Posterior cingulate gyrus (tissue), 11 donors: Measurements from ENCODE around the gene NPC2.
"Not testable (repeated sequence)": the region's sequence is repeated elsewhere in the genome, so short reads cannot be mapped to it uniquely, and the experiment has no call there.

Experiments
- DNase-seq, 10 donors: peaks; one replicate each; pipeline versions ENCODE4 v3.0.0 to v3.0.0-alpha.2; 2020 to 2021; ENCODE audit warnings: mixed read lengths in 3 of 10
- intact Hi-C: fragments of 100-400 bp; cut with DNase I; formaldehyde crosslinking; loops from one replicate; pipeline ENCODE4 v1.15.1; 2023

The NPC2 gene

DNA sequence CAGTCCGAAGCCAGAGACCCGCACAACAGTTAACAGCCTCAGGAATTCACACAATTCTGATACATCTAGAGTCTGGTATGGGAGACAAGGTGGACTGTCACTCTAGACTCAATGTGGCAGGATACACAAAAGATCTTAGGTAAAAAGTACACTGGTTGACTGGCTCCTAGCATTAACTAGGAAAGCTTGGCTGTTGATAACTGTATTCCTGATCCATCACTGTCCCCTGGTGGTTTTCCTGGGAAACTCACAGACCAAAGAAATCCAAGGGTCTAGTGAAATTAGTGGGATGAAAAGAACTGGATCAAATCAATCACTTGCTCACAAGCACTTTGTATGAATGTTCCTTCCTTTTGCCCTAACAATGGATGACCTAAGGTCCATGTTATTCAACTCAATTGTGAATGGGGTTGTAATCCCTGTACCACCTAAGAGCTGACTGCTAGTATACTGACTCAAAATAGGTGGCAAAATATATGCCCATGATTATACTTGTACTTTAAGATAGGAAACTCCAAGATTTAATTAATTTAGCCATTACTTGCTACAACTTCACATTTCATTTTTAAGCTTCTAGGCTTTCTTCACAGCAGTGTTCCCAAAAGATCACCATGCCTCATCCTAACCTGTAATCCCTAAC is 14.0 kb downstream of the NPC2 start:
- intact Hi-C loops: loop anchor here (1.0 kb wide), 1 partner anchor 117 kb away; no protein-coding TSS in a partner anchor
- DNase-seq: no peak

DNA sequence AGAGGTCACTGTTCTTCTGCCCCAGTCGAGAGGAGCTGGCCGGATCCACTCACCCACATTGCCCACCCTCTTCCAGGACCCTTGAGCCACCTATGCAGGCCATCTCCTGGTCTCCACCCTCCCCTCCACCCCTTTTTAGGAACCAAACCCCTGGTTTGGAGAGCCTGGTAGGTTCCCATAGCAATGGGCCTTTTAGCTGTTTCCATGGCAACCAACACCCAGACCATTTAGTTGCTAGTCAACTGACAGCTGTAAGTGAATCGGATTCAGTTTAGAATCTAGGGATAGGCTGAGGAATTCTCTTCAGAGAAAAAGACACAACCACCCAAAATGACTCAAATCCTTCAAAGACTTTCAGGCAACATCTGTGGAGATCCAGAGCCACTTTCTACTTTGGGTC is 16.5 kb downstream of the NPC2 start:
- intact Hi-C loops: no loop called here

DNA sequence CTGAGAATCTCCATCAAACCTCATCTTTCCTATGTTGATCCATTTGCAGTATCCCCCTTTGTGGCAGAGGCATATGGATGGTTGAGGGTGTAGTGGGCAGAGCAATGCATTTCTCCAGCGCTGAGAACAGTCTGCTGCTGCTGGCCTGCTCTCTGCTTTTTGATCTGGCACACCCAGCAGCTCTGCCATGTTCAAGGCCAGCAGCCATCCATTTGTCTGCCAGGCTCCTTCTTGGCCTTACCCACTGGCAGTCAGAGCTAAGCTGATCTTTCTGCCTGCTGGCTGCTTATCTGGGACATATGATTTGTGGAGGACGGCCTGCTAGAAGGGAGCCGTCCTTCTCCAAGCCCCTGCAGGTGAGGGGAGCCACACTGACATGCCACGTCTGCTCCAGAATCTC is 17.0 kb downstream of the NPC2 start:
- DNase-seq: no peak
- intact Hi-C loops: no loop called here

More for the DNA sequence above, 16.5 kb downstream of the NPC2 start:
- no peak for DNase-seq

DNA sequence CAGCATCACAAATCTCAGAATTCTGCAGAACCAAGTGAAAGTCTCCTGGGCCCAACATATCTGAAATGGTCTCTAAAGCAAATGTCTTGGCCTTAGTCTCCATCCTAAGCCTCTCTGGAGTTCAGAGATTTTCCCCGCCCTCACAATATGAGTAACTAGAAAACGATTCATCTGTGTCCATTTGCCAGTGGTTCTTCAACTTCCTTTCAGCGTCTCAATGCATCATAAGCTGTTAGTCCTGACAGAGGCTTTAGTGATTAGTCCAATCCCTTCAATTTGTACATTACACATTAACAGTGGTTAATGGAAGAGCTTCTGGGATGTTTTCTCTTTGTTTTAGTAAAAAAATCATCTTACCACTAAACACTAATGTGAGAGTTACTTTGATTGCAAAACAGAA is 17.4 kb downstream of the NPC2 start:
- intact Hi-C loops: no loop called here
- DNase-seq: no peak

DNA sequence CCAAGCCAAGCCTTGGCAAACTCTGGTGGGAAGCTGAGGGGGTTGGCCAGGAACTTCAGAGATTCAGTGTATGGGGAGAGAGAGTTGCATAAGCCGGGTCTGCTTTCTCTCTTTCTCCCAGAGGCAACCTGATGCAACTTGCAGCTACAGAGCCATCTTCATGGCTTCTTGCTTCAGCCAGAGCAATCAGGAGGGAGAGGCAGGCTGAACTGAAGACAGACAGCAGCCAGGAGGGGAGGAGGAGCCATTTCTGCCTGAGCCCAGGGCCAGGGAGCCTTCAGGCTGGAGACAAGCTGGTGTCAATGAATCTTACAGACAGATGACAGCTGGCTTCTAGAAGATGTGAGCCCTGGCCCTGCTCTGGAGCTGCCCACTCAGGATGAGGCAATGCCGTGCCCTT is 18.7 kb downstream of the NPC2 start:
- DNase-seq: no peak
- intact Hi-C loops: no loop called here

DNA sequence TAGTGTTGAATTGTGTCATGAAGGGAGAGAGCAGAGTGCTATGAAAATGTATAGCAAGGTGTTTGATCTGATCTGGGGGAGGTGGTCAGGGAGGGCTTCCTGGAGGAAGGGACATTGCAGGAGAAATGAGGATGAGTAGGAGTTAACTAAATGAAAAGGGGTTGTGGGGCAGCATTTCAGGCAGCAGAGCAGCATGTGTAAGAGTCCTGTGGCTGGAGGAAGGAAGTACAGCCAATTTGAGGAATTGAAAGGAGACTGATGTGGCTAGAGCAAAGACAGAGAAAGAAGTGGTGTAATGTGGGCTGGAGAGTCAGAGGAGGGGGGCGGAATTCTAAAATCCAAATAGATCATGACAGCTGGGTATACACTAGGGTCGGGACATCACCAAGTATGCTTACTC is 20.5 kb downstream of the NPC2 start:
- intact Hi-C loops: no loop called here
- DNase-seq: no peak

DNA sequence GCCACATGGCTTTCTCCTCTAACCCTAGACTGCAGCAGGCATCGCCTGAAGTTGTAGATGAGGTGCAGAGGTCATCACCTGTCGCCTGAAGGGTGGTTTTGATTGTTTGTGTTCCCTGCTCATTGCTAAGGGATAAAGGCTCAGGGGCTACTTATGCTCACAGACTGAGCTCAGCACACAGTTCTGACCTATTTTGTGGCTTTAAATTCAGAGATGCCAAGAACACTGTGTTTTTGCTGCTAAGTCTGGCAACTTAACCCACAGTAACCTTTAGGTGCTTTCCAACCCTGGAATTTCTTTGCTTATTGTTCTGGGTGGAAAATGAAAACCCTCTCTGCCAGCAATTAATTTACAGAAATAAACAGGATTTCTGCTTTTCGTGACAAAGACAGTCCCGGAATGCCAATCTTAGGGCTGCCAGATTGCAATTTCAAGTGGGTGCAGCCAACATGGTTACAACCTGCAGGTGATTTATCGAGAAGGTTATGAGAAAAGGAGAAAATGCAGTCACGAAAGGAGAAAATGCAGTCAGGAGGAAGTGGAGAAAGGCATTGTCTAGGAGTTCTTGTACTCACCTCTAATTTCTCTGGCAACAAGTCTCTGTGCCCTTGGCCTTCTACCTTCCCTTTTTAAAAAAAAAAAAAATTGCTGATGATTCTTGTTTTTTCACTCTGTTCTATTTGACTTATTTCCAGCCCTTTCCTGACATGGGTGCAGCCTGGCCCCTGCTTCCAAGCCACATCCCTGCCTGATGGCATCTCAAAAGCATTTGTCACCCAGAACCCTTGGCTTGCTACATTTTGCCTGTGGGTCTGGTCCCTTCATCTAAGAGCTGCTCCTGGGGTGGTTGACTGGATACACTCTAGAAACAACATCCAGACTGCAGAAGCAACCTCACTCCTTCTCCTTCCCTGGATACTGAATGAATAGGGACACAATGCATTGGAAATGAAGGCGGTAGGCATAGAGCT is 23.3 kb downstream of the NPC2 start:
- DNase-seq: no peak
- intact Hi-C loops: no loop called here

DNA sequence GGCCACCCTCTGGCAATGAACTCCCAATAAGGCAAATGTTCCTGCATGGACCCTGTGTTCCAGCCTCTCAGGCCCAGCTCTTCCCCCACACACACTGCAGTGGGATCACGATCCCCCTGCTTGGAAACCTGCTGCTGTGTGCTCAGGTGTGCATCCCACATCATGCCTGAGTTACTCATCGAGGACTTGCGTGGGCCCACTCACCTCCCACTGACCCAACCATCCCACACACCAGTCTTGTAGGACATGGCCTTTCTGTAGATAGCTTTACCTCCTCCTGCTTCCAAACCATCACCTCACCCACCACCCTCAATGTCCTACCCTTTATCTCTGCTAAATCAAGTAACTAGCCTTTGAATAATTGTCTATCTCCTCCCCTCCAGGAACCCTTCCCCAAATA is 24.6 kb downstream of the NPC2 start:
- intact Hi-C loops: no loop called here
- no peak for DNase-seq

DNA sequence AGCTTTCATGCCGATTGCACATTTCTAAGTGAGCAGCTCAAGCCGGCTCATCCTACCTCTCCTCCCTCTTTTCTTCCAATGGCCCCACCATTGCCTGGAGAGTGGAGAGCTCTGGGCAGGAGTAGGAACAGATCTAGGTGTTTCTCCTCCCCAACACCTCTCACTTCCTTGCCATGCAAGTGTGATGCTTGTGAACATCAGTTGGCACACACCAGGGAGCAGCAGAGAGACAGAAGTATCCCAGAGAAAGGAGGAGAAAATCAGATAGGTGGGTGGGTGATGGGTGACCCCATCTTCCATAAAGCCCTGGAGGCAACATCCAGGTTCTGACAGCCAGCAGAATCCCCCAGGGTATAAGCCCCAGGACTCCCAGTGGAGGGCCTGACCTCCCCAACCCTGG is 27.8 kb downstream of the NPC2 start:
- DNase-seq: no peak
- intact Hi-C loops: no loop called here

DNA sequence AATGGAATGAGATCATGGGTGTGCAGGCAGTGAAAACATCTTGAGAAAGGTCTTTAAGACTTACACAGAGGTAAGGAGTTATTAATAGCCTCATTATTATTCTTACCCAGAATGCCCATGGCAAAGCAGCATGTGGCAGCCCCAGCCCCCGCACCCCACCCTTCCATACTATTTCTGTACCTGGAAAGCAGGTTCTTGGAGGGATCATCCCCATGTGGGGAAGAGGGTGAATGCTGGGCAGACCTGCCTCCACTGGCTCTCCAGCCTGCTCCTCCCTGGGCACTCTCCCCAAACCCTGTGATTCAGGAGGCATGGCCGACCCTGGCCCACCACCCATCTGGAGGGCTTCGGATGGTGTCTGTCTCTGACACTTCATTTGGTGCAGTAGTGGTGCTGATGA is 28.3 kb downstream of the NPC2 start:
- DNase-seq: no peak
- intact Hi-C loops: no loop called here

DNA sequence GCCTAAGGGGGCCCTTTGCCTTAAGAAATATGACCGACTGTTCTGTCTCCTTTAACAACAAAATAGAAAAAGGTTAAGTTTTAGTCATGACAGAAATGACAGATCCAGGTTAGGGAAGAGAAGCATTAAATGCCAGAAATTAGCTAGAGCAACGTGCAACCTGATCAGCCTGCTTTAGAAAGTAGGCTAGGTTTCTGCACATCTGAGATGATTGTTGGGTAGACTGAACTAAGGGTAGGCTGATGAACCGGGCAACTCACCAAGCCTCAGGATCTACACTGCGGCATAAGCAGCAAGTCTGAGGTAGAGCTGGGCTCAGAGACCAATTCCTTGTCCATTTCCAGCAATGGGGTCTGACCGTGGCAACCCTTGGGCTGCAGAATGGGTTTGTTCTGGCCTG is 29.4 kb downstream of the NPC2 start:
- intact Hi-C loops: no loop called here
- DNase-seq: no peak

DNA sequence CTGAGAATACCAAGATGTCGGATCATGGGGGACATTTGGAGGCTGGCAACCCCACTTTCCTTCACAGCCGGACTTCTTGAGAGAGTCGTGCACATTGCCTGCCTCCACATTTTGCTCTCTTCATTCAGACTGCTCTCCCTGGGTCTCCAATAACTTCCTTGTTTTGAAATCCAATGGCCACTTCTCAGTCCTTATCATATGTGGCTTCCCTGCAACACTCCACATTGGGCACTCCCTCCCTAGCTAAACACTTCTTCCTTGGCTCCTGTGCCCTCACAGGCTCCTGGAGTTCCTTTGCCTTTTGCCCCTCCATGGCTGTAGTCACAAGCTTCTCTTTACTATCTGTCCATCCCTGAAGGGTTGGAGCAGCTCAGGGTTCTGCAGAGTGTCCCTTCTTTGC is 30.1 kb downstream of the NPC2 start:
- intact Hi-C loops: no loop called here
- DNase-seq: no peak

DNA sequence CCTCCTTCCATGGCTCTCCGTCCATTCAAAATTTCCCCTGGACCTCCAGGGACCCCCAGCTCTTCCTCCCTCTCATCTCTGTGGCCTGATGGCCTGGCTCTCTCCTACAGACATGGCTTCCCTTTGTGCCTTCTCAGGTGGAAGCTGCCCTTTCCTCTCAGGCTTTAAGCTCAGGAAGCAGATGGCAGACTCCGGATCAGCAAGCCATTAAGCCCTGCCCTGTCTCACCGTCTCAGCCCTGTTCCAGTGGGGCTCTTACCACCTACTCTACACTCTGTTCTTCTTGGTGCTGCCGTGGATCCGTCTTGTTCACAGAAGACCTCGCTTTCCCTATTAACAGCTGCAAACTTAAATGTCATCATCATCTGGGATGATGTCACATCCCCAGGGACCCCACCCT is 33.1 kb downstream of the NPC2 start:
- no peak for DNase-seq
- intact Hi-C loops: no loop called here

DNA sequence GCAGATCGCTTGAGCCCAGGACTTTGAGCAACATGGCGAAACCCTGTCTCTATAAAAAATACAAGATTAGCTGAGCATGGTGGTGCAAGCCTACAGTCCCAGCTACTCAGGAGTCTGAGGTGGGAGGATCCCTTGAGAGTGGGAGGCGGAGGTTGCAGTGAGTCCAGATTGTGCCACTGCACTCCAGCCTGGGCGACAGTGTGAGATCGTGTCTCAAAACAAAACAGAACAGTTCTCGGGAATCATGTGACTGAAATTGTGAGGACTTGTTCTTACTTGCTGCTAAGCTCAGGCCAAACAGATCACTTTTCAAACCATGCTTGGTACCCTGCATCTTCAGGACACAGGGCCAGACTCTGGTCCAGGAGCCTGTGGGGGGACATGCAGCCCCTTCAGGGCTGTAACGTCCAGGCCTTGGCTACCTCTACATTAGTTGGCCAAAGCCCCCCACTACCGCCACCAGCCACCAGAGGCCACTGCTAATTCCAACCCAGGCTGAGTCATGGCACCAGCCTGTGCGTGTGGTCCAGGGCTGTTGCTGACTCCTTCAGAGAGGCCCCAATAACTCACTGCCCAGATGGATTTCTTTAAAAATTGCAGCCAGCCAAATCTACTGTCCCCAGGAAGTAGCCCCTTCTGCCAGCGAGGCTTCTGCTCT is 33.7 kb downstream of the NPC2 start:
- no peak for DNase-seq
- intact Hi-C loops: no loop called here

DNA sequence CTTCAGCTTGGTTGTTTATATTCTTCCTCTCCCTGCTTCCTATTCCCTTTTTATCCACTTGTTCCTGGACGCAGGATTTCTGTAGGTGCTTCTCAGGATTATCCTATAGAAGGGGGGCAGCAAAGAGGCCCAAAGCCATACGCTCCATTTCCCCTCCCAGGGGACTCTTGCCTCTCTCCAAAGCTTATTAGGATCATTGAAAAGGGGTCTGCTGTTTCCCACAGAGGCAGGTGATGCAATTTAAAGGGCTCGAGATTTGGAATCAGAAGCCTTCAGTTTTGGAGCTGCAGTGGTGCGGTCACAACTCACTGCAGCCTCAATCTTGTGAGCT is 35.6 kb downstream of the NPC2 start:
- no peak for DNase-seq
- intact Hi-C loops: no loop called here

DNA sequence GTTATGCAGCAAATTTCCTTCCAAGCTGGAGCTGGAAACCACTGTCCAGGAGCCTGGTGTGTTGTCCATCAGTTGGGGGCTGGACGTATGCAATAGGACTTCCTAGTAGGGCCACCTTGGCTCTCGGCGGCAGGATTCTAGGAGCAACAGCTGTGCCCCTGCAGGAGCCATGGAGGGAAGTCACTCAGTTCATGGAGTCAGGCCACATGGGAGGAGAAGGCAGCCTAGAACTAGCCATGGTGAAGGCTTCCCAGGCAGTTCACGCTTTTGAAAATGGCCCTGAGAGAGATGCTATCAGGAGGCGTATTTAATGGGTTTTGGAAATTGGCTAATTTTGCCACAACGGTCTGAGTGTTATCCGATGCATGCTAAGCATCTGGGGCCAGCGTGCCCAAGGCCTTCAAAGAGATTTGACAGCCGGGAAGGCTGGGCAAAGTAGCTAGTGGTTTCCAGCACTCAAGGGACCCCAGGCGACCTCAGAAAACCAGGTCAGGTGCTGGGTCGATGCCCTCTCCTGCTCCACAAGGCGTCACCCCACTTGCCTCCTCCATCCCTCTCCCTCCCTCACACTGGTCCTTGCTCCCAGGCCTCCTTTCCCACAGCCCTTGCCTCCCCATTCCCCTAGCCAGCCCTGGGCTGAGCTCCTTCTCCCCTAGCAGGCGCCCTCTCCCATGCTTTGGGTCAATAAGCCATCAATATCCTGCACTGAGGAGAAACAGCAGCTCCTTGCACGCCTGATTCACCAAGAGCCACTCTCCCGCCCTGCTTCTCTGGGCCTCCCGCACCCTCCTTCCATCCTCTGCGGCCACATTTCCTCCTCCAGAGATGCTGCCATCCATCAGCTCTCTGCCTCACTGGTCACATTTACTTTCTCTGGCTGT is 36.2 kb downstream of the NPC2 start:
- DNase-seq: no peak
- intact Hi-C loops: no loop called here

DNA sequence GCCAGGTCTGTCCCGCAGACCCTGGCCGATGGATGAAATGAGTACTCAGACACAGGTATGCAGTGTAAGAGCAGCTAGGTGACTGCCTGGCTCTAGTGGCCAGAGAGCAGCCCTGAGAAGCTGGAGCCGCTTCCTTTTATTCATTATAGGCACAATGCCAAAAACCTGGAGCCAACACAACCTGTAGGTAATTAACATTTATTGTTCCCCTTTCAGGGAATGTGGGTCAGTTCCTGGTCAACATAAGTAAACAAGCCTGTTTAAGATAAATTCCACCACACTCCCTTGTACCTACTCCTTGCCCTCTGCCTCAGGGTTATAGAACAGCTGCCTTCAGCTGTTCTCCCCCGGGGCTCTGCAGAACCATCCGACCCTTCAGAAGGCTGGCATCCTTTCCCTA is 38.7 kb downstream of the NPC2 start:
- intact Hi-C loops: not testable (repeated sequence)

DNA sequence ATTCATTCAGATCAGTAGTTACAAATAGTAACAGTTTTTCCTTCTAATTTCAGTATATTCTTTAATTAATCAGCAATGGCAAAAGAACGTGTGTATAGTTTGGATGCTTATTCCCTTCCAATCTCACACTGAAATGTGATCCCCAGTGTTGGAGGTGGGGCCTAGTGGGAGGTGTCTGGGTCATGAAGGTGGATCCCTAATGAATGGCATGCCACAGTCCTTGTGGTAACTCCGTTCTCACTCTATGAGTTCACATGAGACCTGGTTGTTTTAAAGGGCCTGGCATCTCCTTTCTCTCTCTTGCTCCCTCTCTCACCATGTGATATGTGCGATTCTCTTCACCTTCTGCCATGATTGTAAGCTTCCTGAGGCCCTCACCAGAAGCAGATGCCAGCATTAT is 48.2 kb downstream of the NPC2 start:
- DNase-seq: no peak
- intact Hi-C loops: no loop called here

More for the DNA sequence above, 38.7 kb downstream of the NPC2 start:
- DNase-seq: not testable (repeated sequence)

DNA sequence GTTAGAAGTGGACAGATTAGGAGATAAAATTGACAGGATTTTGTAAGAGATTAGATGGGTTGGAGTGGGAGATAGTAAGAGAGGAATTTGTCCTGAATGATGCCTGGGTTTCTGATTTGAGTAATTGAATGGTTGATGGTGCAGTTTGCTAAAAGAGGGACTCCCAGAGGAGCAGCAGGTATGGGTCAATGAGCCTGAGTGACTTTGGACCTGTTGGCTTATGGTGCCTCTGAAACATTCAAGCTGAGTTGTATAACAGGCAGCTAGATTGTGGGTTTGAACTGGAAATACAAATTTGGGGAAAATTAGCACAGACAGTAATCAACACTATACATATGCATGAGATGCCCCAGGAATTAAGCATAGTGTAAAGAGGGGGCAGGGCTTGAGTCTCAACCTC is 50.3 kb downstream of the NPC2 start:
- no peak for DNase-seq
- intact Hi-C loops: no loop called here

DNA sequence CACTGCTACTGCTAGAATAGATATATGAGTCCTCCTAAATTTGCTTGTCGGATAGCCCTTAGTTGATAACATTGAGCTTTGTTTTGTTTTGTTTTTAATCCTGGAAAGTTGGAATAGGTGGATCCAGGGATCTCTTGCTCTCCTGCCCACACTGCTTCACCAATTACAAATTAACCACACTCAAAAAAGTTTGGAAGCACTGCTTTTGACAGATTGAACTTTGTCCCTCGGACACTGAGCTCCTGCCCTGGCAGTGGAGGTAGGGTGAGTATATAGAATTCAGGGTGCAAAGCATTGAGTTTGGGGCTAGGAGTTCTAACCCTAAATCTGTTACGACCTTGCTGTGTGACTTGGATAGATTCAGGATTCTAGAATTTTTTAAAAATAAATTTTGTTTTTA is 52.0 kb downstream of the NPC2 start:
- no peak for DNase-seq
- intact Hi-C loops: no loop called here
